ENCODE measurements around the gene ATCAY.
"Not testable (repeated sequence)": the region's sequence is repeated elsewhere in the genome, so short reads cannot be mapped to it uniquely, and the experiment has no call there.

Gene ATCAY

GRCh38 chr19:3904233-3904632, 23.7 kb downstream of the ATCAY start:
- DNase-seq = no peak

DNA sequence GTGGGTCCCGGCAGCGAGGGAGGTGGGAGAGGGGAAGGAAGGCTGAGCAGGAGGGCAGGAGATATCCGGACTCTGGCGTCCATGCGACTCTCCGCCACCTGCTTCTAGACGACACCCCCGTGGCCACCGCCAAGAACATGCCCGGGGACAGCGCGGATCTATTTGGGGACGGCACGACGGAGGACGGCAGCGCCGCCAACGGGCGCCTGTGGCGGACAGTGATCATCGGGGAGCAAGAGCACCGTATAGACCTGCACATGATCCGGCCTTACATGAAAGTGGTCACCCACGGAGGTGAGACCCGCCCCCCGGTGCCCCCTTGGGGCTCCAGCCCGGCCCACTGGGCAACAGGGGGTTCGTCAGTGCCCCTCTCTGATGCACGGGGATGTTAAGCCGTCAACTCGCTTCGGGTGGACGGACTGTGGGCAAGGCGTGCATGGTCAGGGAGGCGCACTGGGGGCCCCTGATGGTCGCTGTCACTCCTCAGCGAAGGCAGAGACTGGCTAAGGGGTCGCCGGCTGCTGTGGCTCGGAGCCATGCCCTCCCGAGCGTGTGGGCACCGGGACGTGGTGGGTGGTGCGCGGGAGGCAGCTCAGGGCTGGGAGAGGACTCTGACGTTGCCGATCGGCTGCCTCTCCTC, 27.3 kb downstream of the ATCAY start:
- no peak for DNase-seq

GRCh38 chr19:3908266-3909054, 28.0 kb downstream of the ATCAY start:
- no peak for DNase-seq

- no peak for DNase-seq
Observed at GRCh38 chr19:3910105-3910504, 29.6 kb downstream of the ATCAY start.

GRCh38 chr19:3914199-3914598, 33.7 kb downstream of the ATCAY start:
- DNase-seq = no peak

GRCh38 chr19:3916033-3916432, 35.5 kb downstream of the ATCAY start:
- no peak for DNase-seq

- DNase-seq = no peak
Observed at GRCh38 chr19:3919793-3920192, 39.3 kb downstream of the ATCAY start.

- no peak for DNase-seq
Observed at GRCh38 chr19:3923096-3923758, 42.7 kb downstream of the ATCAY start.

GRCh38 chr19:3923912-3924311, 43.4 kb downstream of the ATCAY start:
- no peak for DNase-seq

GRCh38 chr19:3931041-3931440, 50.6 kb downstream of the ATCAY start:
- no peak for DNase-seq

DNA sequence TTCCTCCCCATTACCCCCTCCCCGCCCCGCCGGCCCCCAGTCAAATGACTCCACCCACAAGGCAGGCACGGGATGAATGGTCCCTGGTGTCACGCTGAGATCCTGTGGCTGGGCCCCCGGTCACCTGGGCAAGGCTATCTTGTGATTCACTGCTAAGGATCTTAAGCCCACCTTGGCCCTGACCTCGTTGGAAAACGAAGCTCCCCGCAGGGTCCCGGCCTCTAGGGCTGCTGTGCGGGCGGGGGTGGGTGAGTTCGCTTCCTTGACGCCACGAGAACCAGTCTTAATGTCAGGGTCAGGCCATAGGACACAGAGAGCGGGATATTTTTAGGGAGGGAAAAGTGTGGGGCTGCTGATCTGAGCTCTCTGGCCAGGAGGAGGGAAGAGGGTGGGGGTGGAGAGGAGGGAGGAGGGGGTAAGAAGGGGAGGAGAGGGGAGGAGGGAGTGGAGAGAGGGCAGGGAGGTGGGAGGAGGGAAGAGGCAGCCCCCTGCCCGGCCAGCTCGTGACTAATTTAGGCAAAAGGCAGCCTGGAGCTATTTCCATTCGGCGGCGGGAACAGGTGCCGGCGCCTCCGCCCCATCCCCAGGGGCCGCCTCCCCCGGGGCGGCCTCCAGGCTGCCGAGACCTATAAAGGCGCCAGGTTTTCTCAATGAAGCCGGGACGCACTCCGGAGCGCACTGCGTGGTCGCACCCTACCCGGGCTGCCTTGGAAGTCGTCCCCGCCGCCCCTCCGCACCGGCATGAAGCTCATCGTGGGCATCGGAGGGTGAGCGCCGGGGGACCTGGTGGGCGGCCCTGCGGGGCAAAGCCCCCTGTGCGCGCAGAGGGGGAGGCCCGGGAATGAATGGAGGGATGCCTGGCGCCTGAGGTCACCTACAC, 52.7 kb downstream of the ATCAY start, which contains the start of gene NMRK2:
Gene NMRK2 (plus strand): TSS at position 139 of the 880 bp plus-strand sequence. CDS start 603 bp downstream, at position 742.
- no peak for DNase-seq

DNA sequence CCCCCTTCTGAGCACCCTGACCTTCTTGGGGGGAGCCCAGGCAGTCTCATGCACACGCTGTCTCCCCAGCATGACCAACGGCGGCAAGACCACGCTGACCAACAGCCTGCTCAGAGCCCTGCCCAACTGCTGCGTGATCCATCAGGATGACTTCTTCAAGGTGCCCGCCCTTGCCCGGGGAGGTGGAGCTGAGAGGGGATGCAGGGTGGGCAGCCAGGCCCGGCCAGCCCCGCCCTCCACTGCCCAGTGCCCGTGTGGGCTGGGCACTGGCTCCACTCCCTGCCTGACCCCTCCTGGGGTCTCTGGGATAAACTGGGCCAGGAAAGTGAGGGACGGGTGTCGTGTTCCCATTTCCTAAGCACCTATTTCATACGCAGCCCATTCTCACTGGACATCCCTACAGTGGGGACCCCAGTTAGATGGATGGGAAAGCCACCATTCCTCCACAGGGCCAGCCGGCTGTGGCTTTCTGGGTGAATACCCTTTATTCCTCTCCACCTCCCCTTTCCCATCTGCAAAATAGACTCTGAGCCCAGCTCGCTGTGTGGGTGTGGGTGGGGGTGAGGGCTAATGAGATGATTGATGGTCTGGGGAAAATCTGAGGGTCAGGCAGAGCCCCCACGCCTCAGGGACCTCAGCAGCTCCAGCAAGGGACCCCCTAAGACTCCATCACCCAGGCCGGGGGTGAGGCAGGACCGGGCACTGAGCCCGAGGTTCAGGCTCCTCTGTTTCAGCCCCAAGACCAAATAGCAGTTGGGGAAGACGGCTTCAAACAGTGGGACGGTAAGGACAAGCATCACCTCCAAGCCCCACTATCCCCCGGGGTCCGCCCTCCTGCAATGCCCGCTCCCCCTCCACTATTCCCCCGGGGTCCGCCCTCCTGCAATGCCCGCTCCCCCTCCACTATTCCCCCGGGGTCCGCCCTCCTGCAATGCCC, 56.3 kb downstream of the ATCAY start:
- DNase-seq = no peak

GRCh38 chr19:3938300-3938950, 57.9 kb downstream of the ATCAY start:
- DNase-seq = not testable (repeated sequence)

GRCh38 chr19:3942790-3943409, 62.4 kb downstream of the ATCAY start:
- no peak for DNase-seq

DNA sequence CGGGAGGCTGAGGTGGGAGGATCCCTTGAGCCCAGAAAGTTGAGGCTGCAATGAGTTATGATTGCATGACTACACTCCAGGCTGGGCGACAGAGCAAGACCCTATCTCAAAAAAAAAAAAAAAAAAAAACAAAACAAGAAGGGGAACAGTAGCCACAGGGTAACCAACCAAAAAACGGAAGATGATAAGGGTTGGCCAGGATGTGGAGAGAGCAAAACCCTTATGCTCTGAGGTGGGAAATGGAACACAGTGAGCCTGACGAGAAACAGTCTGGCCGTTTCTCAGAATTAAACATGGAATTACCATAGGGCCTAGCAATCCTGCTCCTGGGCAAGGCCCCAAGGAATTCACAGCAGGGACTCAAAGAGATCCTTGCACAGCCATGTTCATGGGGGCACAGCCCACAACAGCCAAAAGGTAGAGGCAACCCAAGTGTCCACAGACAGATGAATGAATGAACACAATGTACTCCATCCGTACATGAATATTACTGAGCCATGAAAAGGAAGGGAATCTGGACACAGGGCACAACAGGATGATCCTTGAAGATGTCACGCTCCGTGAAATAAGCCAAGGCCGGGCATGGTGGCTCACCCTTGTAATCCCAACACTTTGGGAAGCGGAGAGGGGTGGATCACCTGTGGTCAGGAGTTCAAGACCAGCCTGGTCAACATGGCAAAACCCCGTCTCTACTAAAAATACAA, 63.7 kb downstream of the ATCAY start:
- no peak for DNase-seq

- DNase-seq = no peak
Observed at GRCh38 chr19:3945838-3946237, 65.4 kb downstream of the ATCAY start.

DNA sequence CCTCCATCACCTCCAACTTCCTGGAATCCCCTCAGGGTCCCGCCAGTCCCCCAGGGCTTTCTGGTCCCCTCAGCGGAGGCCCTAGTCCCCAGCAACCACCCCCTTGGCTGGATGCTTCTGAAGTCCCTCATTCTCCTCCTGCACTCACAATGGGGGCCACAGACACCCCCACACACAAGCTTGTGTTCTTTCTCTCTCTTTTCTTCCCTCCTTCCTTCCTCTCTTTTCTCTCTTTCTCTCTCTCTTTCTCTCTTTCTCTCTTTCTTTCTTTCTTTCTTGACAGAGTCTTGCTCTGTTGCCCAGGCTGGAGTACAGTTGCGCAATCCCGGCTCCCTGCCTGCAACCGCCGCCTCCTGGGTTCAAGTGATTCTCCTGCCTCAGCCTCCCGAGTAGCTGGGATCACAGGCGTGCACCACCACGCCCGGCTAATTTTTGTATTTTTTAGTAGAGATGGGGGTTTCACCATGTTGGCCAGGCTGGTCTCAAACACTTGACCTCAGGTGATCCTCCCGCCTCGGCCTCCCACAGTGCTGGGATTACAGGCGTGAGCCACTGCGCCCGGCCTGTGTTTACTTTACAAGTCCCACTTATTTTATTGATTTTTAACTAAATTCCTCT, 66.9 kb downstream of the ATCAY start:
- not testable (repeated sequence) for DNase-seq

- DNase-seq = no peak
Observed at GRCh38 chr19:3949294-3949693, 68.8 kb downstream of the ATCAY start.
